Right lobe of liver (tissue), 4 donors: ENCODE measurements around the gene ALOX15.

Source experiments
- CTCF ChIP-seq, 4 donors: fragments of 200-600 bp in 3 of 4; fragments of 450-650 bp in 1 of 4; IDR thresholded peaks; one replicate each; pipeline versions ENCODE4 v1.5.1 to v1.8.0; 2016 to 2022; ENCODE audit warnings: antibody characterized with exemption in 4 of 4, mild to moderate bottlenecking in 2 of 4
- POLR2A ChIP-seq: fragments of 450-650 bp; IDR thresholded peaks from one replicate; pipeline ENCODE4 v1.6.1; 2017; ENCODE audit warnings: antibody characterized with exemption, mild to moderate bottlenecking
- donor health status: DM: no; HTN: no; CAD: no.
- donor health status: DM: no; HTN: no; CAD: no.
- donor health status: DM: no; HTN: yes; CAD: no.

DNA sequence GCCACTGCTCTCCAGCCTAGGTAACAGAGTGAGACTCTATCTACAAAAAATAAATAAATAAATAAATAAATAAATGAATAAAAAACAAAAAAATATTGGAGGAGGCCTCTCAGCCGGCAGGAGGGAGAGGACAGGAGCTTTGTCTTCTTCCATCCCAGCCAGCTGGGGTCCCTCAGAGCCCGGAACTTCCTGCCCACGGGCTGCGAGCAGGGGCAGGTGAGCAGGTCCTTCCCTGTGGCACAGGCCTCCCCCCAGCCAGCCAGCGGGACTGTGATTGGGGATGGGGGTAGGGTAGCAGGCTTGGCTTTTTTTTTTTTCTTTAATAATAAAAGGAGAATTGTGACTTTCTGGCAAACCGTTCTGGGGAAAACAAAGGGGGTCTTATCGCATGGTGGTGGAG, 47.1 kb downstream of the ALOX15 start:
- TF ChIP-seq CTCF (IDR thresholded peaks at IDR 0.05) = no peak
- TF ChIP-seq POLR2A = no peak
